ENCODE results near the gene SORCS2.

GRCh38 chr4:7281691-7282665, 89.6 kb downstream of the SORCS2 start:
- TF ChIP-seq CTCF (IDR thresholded peaks at IDR 0.05; ENCODE audit: low read depth, low read length) (no peak), POLR2A (IDR thresholded peaks at IDR 0.05; ENCODE audit: extremely low read depth, insufficient read length) (no peak), MYC (IDR thresholded peaks at IDR 0.05; ENCODE audit: low read depth, low read length) (no peak)
